Esophagus muscularis mucosa (tissue), 3 donors: Measurements from ENCODE around the gene STRBP.

Experiments
- POLR2A ChIP-seq: fragments of 450-650 bp; IDR thresholded peaks from one replicate; pipeline ENCODE4 v1.6.1; 2017; ENCODE audit warnings: antibody characterized with exemption, moderate library complexity, mild to moderate bottlenecking, low read depth
- TF ChIP-seq, protein P1 (sequence below), 3 experiments: fragments of 200-600 bp in 2 of 3; fragments of 450-650 bp in 1 of 3; sonication (generic) in 2 of 3; IDR thresholded peaks; one replicate each; pipeline ENCODE4 v1.5.1; 2017 to 2019; ENCODE audit warnings: antibody characterized with exemption in 3 of 3, mild to moderate bottlenecking in 2 of 3, moderate library complexity in 1 of 3

DNA sequence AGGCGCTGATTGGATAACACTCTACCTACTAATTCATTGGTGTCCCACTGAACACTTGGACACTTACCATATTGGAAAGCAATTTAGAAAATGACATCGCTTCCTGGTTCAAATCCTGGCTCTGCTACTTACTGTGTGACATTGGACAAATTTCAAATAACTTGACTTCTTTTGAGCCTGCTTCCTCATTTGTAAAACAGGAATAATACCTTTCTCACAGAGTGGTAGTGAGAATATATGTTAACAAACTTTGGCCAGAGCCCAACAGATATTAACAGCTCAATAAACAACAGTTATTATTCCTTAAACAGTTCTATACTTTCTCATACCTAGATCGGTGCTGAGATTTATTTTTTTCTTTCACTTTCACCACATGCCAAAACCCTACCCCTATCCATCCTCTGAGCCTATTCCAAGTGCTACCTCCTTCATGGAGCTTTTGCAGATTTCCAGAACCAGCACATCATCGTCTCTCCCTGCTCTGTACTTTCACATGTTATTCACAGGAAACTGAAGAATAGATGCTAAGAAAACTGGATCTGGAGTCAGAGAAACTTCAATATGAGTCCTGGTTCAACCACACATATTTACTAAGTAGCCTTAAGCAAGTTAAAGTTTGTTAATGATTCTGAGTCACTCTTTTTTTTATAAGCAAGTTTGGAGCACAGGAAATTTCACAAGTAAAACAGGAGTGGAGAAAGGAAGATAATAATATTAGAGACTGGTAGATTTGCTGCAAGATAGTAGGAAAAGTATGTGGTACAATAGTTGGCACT lies 92.3 kb downstream of the STRBP start:
- TF ChIP-seq, protein P1, sequence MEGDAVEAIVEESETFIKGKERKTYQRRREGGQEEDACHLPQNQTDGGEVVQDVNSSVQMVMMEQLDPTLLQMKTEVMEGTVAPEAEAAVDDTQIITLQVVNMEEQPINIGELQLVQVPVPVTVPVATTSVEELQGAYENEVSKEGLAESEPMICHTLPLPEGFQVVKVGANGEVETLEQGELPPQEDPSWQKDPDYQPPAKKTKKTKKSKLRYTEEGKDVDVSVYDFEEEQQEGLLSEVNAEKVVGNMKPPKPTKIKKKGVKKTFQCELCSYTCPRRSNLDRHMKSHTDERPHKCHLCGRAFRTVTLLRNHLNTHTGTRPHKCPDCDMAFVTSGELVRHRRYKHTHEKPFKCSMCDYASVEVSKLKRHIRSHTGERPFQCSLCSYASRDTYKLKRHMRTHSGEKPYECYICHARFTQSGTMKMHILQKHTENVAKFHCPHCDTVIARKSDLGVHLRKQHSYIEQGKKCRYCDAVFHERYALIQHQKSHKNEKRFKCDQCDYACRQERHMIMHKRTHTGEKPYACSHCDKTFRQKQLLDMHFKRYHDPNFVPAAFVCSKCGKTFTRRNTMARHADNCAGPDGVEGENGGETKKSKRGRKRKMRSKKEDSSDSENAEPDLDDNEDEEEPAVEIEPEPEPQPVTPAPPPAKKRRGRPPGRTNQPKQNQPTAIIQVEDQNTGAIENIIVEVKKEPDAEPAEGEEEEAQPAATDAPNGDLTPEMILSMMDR (IDR thresholded peaks at IDR 0.05), result no peak
- no peak for TF ChIP-seq POLR2A
